GM03348 (cell line): ENCODE results near the gene PERM1.
"Not testable (repeated sequence)": the region's sequence is repeated elsewhere in the genome, so short reads cannot be mapped to it uniquely, and the experiment has no call there.

Source experiments
- DNase-seq: peaks from one replicate; pipeline ENCODE4 v3.0.0; 2012; ENCODE audit warnings: low spot score

The PERM1 gene

GRCh38 chr1:981955-982558, at the start of gene PERM1:
PERM1 (minus strand) TSS chr1:982093; CDS start chr1:981029, 1,064 bp downstream.
- no peak for DNase-seq

- DNase-seq, result not testable (repeated sequence)
Measured at GRCh38 chr1:1030867-1031658, 49.2 kb upstream of the PERM1 start.

- DNase-seq, result no peak
Measured at GRCh38 chr1:1027791-1028190, 45.9 kb upstream of the PERM1 start.

GRCh38 chr1:1026599-1027413, 44.9 kb upstream of the PERM1 start:
- DNase-seq, result no peak

- DNase-seq, result no peak
Measured at GRCh38 chr1:1025730-1026129, 43.8 kb upstream of the PERM1 start.

GRCh38 chr1:1024771-1025699, 43.1 kb upstream of the PERM1 start:
- peak; percentile 35 for DNase-seq

GRCh38 chr1:1024149-1024770, 42.4 kb upstream of the PERM1 start:
- DNase-seq, result no peak

- no peak for DNase-seq
Measured at GRCh38 chr1:1023700-1024099, 41.8 kb upstream of the PERM1 start.

- no peak for DNase-seq
Measured at GRCh38 chr1:1022302-1023009, 40.6 kb upstream of the PERM1 start.

GRCh38 chr1:1021920-1022259, 40.0 kb upstream of the PERM1 start:
- no peak for DNase-seq

- DNase-seq, result peak; percentile 87
Measured at GRCh38 chr1:1021010-1021919, 39.4 kb upstream of the PERM1 start.

GRCh38 chr1:1020415-1021009, 38.6 kb upstream of the PERM1 start:
- peak; percentile 54 for DNase-seq

GRCh38 chr1:1020000-1020404, 38.1 kb upstream of the PERM1 start, which contains the start of gene AGRN:
AGRN (plus strand) TSS chr1:1020120; CDS start chr1:1020173, 53 bp downstream.
- peak; percentile 92 for DNase-seq

- peak; percentile 100 for DNase-seq
Measured at GRCh38 chr1:1019122-1019999, 37.5 kb upstream of the PERM1 start.

- not testable (repeated sequence) for DNase-seq
Measured at GRCh38 chr1:1018321-1018685, 36.4 kb upstream of the PERM1 start.

GRCh38 chr1:1017397-1018320, 35.8 kb upstream of the PERM1 start:
- not testable (repeated sequence) for DNase-seq
